ENCODE results near the gene TOR2A. TPM values are rescaled to one million over a fixed set of nuclear protein-coding genes. Genes with fewer than 3 reads are reported as not detected.

Gene TOR2A
- total and polyA plus RNA-seq, 9 of the 15 experiments (the other 6 are each of a cell fraction or from before 2014, with no cell fraction given), result 0.80 to 25.9 (median 11.1) TPM

DNA sequence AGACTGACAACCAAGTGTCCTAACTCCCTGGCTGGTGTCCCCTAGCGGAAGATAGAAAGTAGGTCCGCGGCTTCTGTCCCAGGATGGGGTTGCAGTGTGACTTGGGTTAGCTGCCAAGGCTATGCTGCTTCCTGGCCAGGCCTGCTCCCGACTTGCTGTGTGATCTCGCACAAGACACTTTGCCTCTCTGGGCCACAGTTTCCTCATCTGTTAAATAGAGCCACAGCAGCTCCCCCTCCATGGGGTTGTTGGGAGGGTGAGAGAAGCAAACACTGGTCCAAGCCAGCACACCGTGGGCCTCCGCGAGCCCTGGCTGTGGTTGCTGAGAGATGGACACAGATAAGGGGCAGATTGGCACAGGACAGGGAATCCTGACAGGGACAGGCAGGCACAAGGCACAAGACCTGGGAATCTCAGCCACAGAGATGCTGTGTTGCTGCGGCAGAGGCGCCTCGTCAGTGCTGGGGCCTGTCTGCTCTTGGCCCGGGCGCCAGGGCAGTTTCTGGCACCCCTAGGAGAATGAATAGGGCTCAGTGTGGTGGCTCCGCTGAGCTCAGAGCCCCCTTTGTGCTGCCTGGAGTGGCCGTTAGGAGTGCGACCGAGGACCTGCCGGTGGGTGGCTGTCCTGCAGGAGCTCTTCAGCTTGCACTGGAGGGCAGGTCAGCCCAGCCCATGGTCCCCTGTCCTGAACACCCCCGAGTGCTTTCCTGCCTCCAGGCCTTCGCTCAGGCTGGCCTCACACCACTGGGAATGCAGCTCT is 45.2 kb upstream of the TOR2A start (continued):
- TF ChIP-seq NCOA4 (IDR thresholded peaks at IDR 0.05; ENCODE audit: partially characterized antibody) (no peak), WHSC1 (IDR thresholded peaks at IDR 0.05; ENCODE audit: low read length) (no peak), RBM25 (IDR thresholded peaks at IDR 0.05; ENCODE audit: low read depth, low read length, severe bottlenecking) (peak; percentile 83), ZNF318 (IDR thresholded peaks at IDR 0.05; ENCODE audit: borderline replicate concordance in 1 of 2, low read depth in 1 of 2) (no peak), GMEB1 (CRISPR knock-in tag; IDR thresholded peaks at IDR 0.05) (no peak), JUNB (CRISPR knock-in tag; conservative IDR thresholded peaks at IDR 0.05) (no peak), ZNF134 (CRISPR knock-in tag; conservative IDR thresholded peaks at IDR 0.05) (no peak), SIRT6 (IDR thresholded peaks at IDR 0.05; ENCODE audit: low read depth, low read length) (no peak), SNRNP70 (optimal IDR thresholded peaks at IDR 0.05; ENCODE audit: low read depth, low read length) (no peak), ZNF449 (CRISPR knock-in tag; IDR thresholded peaks at IDR 0.05) (no peak), ZNF41 (CRISPR knock-in tag; conservative IDR thresholded peaks at IDR 0.05) (no peak), ZNF347 (CRISPR knock-in tag; IDR thresholded peaks at IDR 0.05; ENCODE audit: low read depth) (no peak), ZFPM2 (CRISPR knock-in tag; IDR thresholded peaks at IDR 0.05) (no peak)
- TF ChIP-seq, protein P1, sequence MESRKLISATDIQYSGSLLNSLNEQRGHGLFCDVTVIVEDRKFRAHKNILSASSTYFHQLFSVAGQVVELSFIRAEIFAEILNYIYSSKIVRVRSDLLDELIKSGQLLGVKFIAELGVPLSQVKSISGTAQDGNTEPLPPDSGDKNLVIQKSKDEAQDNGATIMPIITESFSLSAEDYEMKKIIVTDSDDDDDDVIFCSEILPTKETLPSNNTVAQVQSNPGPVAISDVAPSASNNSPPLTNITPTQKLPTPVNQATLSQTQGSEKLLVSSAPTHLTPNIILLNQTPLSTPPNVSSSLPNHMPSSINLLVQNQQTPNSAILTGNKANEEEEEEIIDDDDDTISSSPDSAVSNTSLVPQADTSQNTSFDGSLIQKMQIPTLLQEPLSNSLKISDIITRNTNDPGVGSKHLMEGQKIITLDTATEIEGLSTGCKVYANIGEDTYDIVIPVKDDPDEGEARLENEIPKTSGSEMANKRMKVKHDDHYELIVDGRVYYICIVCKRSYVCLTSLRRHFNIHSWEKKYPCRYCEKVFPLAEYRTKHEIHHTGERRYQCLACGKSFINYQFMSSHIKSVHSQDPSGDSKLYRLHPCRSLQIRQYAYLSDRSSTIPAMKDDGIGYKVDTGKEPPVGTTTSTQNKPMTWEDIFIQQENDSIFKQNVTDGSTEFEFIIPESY (CRISPR knock-in tag; IDR thresholded peaks at IDR 0.05), result peak; percentile 53
